Heart right ventricle (tissue), 16 donors: ENCODE results near the gene ADAM12. TPM values are rescaled to one million over a fixed set of nuclear protein-coding genes. Genes with fewer than 3 reads are reported as not detected.

Experiments used
- ATAC-seq, 8 donors: fragments of 200-7000 bp; cut with Tn5 transposase; one replicate each; pipeline ENCODE4 v1.9.1; 2020; ENCODE audit warnings: mild to moderate bottlenecking in 8 of 8, moderate library complexity in 8 of 8, moderate number of reproducible peaks in 1 of 8
- DNase-seq, 2 donors: peaks; one replicate each; pipeline ENCODE4 v3.0.0-alpha.2; 2020
- H3K27ac ChIP-seq, 10 donors: fragments of 200-600 bp; sonication (generic) in 2 of 10; one replicate each; pipeline versions ENCODE4 v1.5.0 to v1.8.0; 2020 to 2022; ENCODE audit warnings: mild to moderate bottlenecking in 3 of 10
- H3K27me3 ChIP-seq, 7 donors: fragments of 200-600 bp; one replicate each; pipeline ENCODE4 v1.8.0; 2021 to 2022; ENCODE audit warnings: mild to moderate bottlenecking in 2 of 7
- H3K36me3 ChIP-seq, 9 donors: fragments of 200-600 bp; sonication (generic) in 1 of 9; one replicate each; pipeline versions ENCODE4 v1.5.0 to v1.8.0; 2020 to 2022; ENCODE audit warnings: mild to moderate bottlenecking in 2 of 9
- H3K4me1 ChIP-seq, 9 donors: fragments of 200-600 bp; sonication (generic) in 1 of 9; one replicate each; pipeline versions ENCODE4 v1.5.0 to v1.8.0; 2020 to 2022; ENCODE audit warnings: mild to moderate bottlenecking in 4 of 9
- H3K4me3 ChIP-seq, 10 donors: fragments of 200-600 bp; sonication (generic) in 2 of 10; one replicate each; pipeline versions ENCODE4 v1.5.0 to v1.8.0; 2020 to 2022; ENCODE audit warnings: mild to moderate bottlenecking in 7 of 10, moderate library complexity in 2 of 10
- H3K9me3 ChIP-seq, 11 donors: fragments of 200-600 bp in 10 of 11; sonication (generic) in 2 of 11; one replicate each; pipeline versions ENCODE4 v1.5.0 to v1.8.0; 2013 to 2022; ENCODE audit warnings: mild to moderate bottlenecking in 2 of 11, control low read depth in 1 of 11, moderate library complexity in 1 of 11
- CTCF ChIP-seq, 9 donors: fragments of 200-600 bp; sonication (generic) in 2 of 9; IDR thresholded peaks; one replicate each; pipeline versions ENCODE4 v1.5.0 to v1.8.0; 2021 to 2022; ENCODE audit warnings: antibody characterized with exemption in 9 of 9, mild to moderate bottlenecking in 5 of 9, moderate library complexity in 1 of 9
- WGBS, 2 donors: extraction: QIAGEN DNeasy Blood & Tissue Kit; methylation state at CpG; one replicate each; pipeline ENCODE4 v1.1.7; 2013; ENCODE audit warnings: inconsistent platforms in 1 of 2; 5-methylcytosine and 5-hydroxymethylcytosine counted together
- intact Hi-C, 10 donors: fragments of 100-400 bp; cut with DNase I; formaldehyde crosslinking; loops; one replicate each; pipeline versions ENCODE4 v1.11.1 to v1.14.2; 2022
- polyA plus RNA-seq, 2 donors: library from polyadenylated mRNA; stranded (reverse); fragments of 200-250 nt; gene quantifications; one replicate each; pipeline ENCODE4 v1.2.3, GENCODE V29; 2013
- total RNA-seq, 10 donors: library from RNA; stranded (reverse); fragmentation: NEBNext Ultra II Directional in 3 of 10; extraction: Animal tissue kit (Norgen Biotek cat#: 25700) in 3 of 10; gene quantifications; one replicate each; pipeline versions ENCODE4 v1.2.1 to v1.2.4, GENCODE V29; 2021 to 2023
- donor health status: Arrhythmogenic right ventricular cardiomyopathy.
- donor health status: ischemic (EF 13 %, LVEDD 7.1; RV severe dilation, severe dysfunction).
- donor health status: healthy with polysubstance abuse.
- donor health status: DM: no; HTN: yes; CAD: no.
- donor health status: DM: no; HTN: no; CAD: no.
- donor health status: ischemic (EF 25% LVEDD 6.9; RV normal size, moderate dysfunction).
- donor health status: ischemic (EF 25% LVEDD 5.7; RV mildly dilated, moderate dysfunction).
- donor health status: healthy.
- donor health status: DM: yes; HTN: yes; CAD: no.
- donor health status: Ischemic cardiomyopathy.
- donor health status: ischemic (EF 35%, LVEDD 5.7; RV mildly dilated, moderate dysfunction).
- donor health status: nonischemic (EF 11% LVEDD 7.7; RV severe dilation, severe dysfunction).
- donor health status: DM: yes; HTN: yes; CAD: no.
- donor health status: PGD.
- donor health status: ischemic (EF 29% LVEDD 5.4; RV normal size, mild dysfunction).
- donor health status: nonischemic (EF 23%, LVEDD 6.1; RV moderate dilation, normal function).

The ADAM12 gene
- total and polyA plus RNA-seq, 12 donors = 0.07 to 6.9 (median 0.47) TPM

DNA sequence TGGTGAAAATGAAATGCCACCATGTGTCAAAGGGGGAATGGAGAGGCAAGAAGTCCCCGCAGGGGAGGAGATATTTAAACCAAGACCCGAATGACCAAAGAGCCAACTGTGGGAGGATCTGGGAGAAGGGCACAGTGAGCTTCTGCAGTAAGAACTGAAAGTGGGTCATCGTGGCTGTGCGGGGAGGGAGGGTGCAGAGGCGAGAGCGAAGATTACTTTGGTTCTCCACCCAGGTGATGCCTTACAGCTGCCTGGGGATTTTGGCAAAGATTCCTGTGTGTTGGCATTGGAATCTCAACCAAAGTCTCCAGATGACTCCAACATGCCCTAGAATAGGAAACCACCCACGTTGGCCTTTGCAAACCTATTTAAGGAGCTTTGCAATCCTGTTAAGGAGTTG is 44.2 kb upstream of the ADAM12 start:
- ATAC-seq = no peak
- Histone ChIP-seq H3K4me3 (no peak overlapping the region), H3K36me3 (no peaks in the 10 kb centered on the region), H3K9me3 (no peaks in the 10 kb centered on the region), H3K4me1 (no peaks in the 10 kb centered on the region), H3K27ac (no peak overlapping the region), H3K27me3 (peaks cover 0 to 38% (median 7%) of the 10 kb centered on the region in 7 donors)
- DNase-seq = no peak
- 83 to 86% methylated on average over 7 of the region's 7 CpGs for WGBS, 2 donors
- no peak for TF ChIP-seq CTCF (IDR thresholded peaks at IDR 0.05)
- intact Hi-C loops = no loop called here

DNA sequence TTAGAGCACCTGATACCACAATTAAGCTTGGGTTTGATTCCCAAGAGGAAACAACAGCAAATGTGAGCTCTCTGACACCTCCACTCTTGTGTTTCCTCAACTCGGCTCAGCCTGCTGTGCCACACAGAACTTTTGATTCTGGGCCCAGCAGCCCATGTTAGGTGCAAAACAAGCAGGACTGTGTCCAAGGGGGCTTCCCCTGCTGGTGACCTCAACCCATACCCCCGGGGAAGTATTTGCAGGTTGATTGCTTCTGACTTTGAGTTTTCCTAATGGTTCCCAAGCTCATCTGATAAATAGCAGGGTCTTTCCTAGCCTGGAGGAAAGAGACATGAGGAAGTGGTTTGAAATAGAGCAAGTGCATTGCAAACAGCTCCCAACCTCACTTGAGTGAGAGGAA is 43.5 kb upstream of the ADAM12 start:
- no peaks in the 10 kb centered on the region for H3K9me3 ChIP-seq
- peaks cover 0 to 44% (median 7%) of the 10 kb centered on the region in 7 donors for H3K27me3 ChIP-seq
- ATAC-seq (no peak), DNase-seq (no peak)
- WGBS, 2 donors = 67 to 74% methylated on average over 2 of the region's 2 CpGs
- H3K4me1 ChIP-seq = no peaks in the 10 kb centered on the region
- no peaks in the 10 kb centered on the region for H3K36me3 ChIP-seq
- H3K27ac ChIP-seq = no peak overlapping the region
- no peak overlapping the region for H3K4me3 ChIP-seq
- intact Hi-C loops = no loop called here
- TF ChIP-seq CTCF (IDR thresholded peaks at IDR 0.05) = no peak

DNA sequence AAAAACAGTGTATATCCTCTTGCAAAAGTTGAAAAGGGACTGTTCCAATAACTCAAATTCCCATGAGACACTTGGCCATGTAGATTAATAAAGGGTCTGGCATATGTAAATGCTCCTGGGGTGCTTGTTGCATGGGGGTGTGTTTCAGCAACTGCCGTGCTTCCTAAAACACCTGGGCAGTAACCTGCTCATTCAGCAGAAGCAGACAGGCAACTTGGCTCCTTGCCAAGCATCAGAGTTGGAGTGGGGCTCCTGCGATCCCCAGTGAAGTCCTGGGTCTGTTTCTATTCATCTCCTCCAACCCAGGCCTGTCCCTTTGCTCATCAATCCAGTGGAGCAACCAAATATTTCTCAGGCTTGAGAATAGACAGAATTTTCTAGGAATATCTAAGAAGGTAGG is 42.2 kb upstream of the ADAM12 start:
- Histone ChIP-seq H3K9me3 (no peaks in the 10 kb centered on the region), H3K4me1 (peaks cover 0 to 11% (median 0%) of the 10 kb centered on the region in 9 donors), H3K4me3 (no peak overlapping the region), H3K27ac (no peak overlapping the region), H3K36me3 (no peaks in the 10 kb centered on the region), H3K27me3 (peaks cover 0 to 45% (median 7%) of the 10 kb centered on the region in 7 donors)
- TF ChIP-seq CTCF (IDR thresholded peaks at IDR 0.05) = no peak
- DNase-seq (no peak), ATAC-seq (no peak)
- WGBS, 2 donors = 72 to 75% methylated on average over 2 of the region's 2 CpGs
- intact Hi-C loops = no loop called here

DNA sequence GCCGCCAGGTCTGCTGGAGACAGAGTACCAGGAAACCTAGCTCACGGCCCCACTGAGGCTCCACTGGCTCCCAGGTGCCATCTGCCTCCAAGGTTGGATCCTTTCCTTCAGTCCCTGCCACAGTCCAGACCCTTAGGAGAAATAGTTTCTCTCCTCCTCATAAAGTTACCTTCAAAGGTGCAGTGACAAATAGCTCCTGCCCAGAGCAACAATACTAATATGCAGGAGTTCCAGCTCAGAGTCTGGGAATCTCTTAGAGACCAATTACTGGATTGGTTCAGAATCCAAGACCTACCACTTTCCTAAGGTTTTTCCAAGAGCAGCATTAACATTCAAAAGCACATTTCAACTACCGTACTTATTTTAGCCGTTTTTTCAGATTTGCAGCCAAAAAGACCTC is 41.0 kb upstream of the ADAM12 start:
- H3K4me1 ChIP-seq = peaks cover 0 to 19% (median 0%) of the 10 kb centered on the region in 9 donors
- H3K27ac ChIP-seq = no peak overlapping the region
- H3K27me3 ChIP-seq = peaks cover 0 to 33% (median 7%) of the 10 kb centered on the region in 7 donors
- WGBS, 2 donors = 78 to 88% methylated on average over 4 of the region's 4 CpGs
- no peak overlapping the region for H3K4me3 ChIP-seq
- no peak for TF ChIP-seq CTCF (IDR thresholded peaks at IDR 0.05)
- ATAC-seq (no peak), DNase-seq (no peak)
- no peaks in the 10 kb centered on the region for H3K36me3 ChIP-seq
- intact Hi-C loops = no loop called here
- H3K9me3 ChIP-seq = peaks cover 0 to 5% (median 0%) of the 10 kb centered on the region in 11 donors
